Activated naive CD4-positive, alpha-beta T cell (primary cell): Measurements from ENCODE around the gene IER2.
"Not testable (repeated sequence)": the region's sequence is repeated elsewhere in the genome, so short reads cannot be mapped to it uniquely, and the experiment has no call there.

ENCODE experiments used
- DNase-seq, 4 experiments: peaks; one replicate each; lab custom pipeline; 2025; lab: John Stamatoyannopoulos, UW

The IER2 gene

DNA sequence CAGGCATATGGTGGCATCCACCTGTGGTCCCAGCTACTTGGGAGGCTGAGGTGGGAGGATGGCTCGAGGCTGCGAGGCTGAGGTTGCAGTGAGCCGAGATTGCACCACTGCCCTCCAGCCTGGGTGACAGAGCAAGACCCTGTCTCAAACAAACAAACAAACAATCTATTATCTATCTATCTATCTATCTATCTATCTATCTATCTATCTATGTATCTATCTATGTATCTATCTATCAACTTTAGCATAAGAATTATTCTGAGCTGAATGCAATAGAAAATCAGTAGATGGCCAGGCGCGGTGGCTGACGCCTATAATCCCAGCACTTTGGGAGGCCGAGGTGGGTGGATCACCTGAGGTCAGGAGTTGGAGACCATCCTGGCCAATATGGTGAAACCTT, 51.9 kb downstream of the IER2 start:
- not testable (repeated sequence) for DNase-seq
